ENCODE data around the gene ARG2.

DNA sequence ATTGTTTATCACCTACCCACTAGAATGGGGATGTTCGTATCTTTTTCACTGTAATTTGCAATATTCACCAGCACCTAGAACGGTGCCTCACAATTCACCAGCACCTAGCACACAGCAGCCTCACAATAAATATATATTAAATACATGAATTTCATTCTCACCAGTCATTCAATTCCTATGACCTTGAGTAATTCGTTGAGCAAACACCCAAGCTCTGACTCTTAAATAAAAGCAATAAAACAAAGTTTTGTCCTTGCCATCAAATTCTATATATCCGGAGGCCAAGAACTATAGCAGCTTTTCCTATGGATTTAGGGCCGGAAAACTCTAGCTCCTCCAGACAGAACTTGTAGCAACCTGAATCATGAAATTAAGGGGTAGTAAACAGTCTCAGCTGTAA lies 53.7 kb downstream of the ARG2 start:
- TF ChIP-seq, protein P1, sequence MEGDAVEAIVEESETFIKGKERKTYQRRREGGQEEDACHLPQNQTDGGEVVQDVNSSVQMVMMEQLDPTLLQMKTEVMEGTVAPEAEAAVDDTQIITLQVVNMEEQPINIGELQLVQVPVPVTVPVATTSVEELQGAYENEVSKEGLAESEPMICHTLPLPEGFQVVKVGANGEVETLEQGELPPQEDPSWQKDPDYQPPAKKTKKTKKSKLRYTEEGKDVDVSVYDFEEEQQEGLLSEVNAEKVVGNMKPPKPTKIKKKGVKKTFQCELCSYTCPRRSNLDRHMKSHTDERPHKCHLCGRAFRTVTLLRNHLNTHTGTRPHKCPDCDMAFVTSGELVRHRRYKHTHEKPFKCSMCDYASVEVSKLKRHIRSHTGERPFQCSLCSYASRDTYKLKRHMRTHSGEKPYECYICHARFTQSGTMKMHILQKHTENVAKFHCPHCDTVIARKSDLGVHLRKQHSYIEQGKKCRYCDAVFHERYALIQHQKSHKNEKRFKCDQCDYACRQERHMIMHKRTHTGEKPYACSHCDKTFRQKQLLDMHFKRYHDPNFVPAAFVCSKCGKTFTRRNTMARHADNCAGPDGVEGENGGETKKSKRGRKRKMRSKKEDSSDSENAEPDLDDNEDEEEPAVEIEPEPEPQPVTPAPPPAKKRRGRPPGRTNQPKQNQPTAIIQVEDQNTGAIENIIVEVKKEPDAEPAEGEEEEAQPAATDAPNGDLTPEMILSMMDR (IDR thresholded peaks at IDR 0.05; ENCODE audit: borderline replicate concordance, extremely low read depth, low read length, poor library complexity, severe bottlenecking), result no peak
- TF ChIP-seq EZH2 (IDR thresholded peaks at IDR 0.05; ENCODE audit: borderline replicate concordance, low read depth, low read length, severe bottlenecking), result no peak
